Gastroesophageal sphincter (tissue), 4 donors: ENCODE measurements around the gene ELF2. TPM values are rescaled to one million over a fixed set of nuclear protein-coding genes. Genes with fewer than 3 reads are reported as not detected.

Source experiments
- ATAC-seq: fragments of 150-250 bp; one replicate; pipeline ENCODE4 v1.9.1; 2016; ENCODE audit warnings: mild to moderate bottlenecking, moderate library complexity
- H3K27ac ChIP-seq, 4 donors: fragments of 200-600 bp; sonication (generic) in 3 of 4; 1 replicate in 3 of 4; 2 replicates in 1 of 4; pipeline ENCODE4 v1.5.1; 2016 to 2019
- H3K27me3 ChIP-seq: fragments of 200-600 bp; sonication (generic); one replicate; pipeline ENCODE4 v1.5.1; 2019
- H3K36me3 ChIP-seq, 2 donors: fragments of 200-600 bp; sonication (generic); one replicate each; pipeline ENCODE4 v1.5.1; 2019; ENCODE audit warnings: control low read depth in 1 of 2
- H3K4me1 ChIP-seq, 3 donors: fragments of 200-600 bp; sonication (generic); 1 replicate in 2 of 3; 2 replicates in 1 of 3; pipeline ENCODE4 v1.5.1; 2016 to 2019; ENCODE audit warnings: control low read depth in 2 of 3
- H3K4me3 ChIP-seq, 2 donors: fragments of 200-600 bp; sonication (generic); one replicate each; pipeline ENCODE4 v1.5.1; 2019; ENCODE audit warnings: mild to moderate bottlenecking in 1 of 2, moderate library complexity in 1 of 2
- H3K9me3 ChIP-seq, 3 donors: fragments of 200-600 bp; sonication (generic); one replicate each; pipeline ENCODE4 v1.5.1; 2017 to 2019; ENCODE audit warnings: control low read depth in 2 of 3
- EP300 ChIP-seq: sonication (generic); formaldehyde crosslinking; IDR thresholded peaks from one replicate; pipeline ENCODE4 v1.6.1; 2017; ENCODE audit warnings: antibody characterized with exemption, mild to moderate bottlenecking
- POLR2A ChIP-seq, 2 donors: fragments of 450-650 bp; IDR thresholded peaks; one replicate each; pipeline ENCODE4 v1.6.1; 2017; ENCODE audit warnings: antibody characterized with exemption in 2 of 2, mild to moderate bottlenecking in 2 of 2, moderate library complexity in 1 of 2
- POLR2AphosphoS5 ChIP-seq: sonication (generic); formaldehyde crosslinking; IDR thresholded peaks from one replicate; pipeline ENCODE4 v1.6.1; 2017; ENCODE audit warnings: antibody characterized with exemption
- WGBS, 2 donors: methylation state at CpG; one replicate each; pipeline ENCODE4 v1.1.5; 2018; ENCODE audit warnings: low coverage in 1 of 2; 5-methylcytosine and 5-hydroxymethylcytosine counted together
- total RNA-seq, 4 donors: library from RNA; depleted of rRNA; stranded (reverse); fragments of >200 nt; gene quantifications; one replicate each; pipeline ENCODE4 v1.1.0, GENCODE V29; 2016
- TF ChIP-seq, protein P1 (sequence below), 4 experiments: fragments of 200-600 bp in 2 of 4; fragments of 450-650 bp in 2 of 4; sonication (generic) in 1 of 4; IDR thresholded peaks; one replicate each; pipeline ENCODE4 v1.5.1; 2017 to 2019; ENCODE audit warnings: antibody characterized with exemption in 4 of 4, mild to moderate bottlenecking in 2 of 4, moderate library complexity in 2 of 4

The ELF2 gene
- total RNA-seq, 4 donors from 2014 or later = 51.2 to 73.0 (median 60.0) TPM

- Histone ChIP-seq H3K4me1 (peaks cover 0 to 19% (median 0%) of the 10 kb centered on the region in 3 donors), H3K4me3 (no peak overlapping the region), H3K9me3 (no peaks in the 10 kb centered on the region), H3K27ac (no peak overlapping the region), H3K27me3 (no peaks in the 10 kb centered on the region), H3K36me3 (no peaks in the 10 kb centered on the region)
- 86 to 91% methylated on average over 1 to 4 of the region's 4 CpGs for WGBS, 2 donors
- ATAC-seq = no peak
- no peak for TF ChIP-seq POLR2A (IDR thresholded peaks at IDR 0.05)
- no peak for TF ChIP-seq EP300
- TF ChIP-seq, protein P1, sequence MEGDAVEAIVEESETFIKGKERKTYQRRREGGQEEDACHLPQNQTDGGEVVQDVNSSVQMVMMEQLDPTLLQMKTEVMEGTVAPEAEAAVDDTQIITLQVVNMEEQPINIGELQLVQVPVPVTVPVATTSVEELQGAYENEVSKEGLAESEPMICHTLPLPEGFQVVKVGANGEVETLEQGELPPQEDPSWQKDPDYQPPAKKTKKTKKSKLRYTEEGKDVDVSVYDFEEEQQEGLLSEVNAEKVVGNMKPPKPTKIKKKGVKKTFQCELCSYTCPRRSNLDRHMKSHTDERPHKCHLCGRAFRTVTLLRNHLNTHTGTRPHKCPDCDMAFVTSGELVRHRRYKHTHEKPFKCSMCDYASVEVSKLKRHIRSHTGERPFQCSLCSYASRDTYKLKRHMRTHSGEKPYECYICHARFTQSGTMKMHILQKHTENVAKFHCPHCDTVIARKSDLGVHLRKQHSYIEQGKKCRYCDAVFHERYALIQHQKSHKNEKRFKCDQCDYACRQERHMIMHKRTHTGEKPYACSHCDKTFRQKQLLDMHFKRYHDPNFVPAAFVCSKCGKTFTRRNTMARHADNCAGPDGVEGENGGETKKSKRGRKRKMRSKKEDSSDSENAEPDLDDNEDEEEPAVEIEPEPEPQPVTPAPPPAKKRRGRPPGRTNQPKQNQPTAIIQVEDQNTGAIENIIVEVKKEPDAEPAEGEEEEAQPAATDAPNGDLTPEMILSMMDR (IDR thresholded peaks at IDR 0.05) = no peak
- TF ChIP-seq POLR2AphosphoS5 = no peak
Observed at GRCh38 chr4:139020384-139020783, 156.6 kb downstream of the ELF2 start.

DNA sequence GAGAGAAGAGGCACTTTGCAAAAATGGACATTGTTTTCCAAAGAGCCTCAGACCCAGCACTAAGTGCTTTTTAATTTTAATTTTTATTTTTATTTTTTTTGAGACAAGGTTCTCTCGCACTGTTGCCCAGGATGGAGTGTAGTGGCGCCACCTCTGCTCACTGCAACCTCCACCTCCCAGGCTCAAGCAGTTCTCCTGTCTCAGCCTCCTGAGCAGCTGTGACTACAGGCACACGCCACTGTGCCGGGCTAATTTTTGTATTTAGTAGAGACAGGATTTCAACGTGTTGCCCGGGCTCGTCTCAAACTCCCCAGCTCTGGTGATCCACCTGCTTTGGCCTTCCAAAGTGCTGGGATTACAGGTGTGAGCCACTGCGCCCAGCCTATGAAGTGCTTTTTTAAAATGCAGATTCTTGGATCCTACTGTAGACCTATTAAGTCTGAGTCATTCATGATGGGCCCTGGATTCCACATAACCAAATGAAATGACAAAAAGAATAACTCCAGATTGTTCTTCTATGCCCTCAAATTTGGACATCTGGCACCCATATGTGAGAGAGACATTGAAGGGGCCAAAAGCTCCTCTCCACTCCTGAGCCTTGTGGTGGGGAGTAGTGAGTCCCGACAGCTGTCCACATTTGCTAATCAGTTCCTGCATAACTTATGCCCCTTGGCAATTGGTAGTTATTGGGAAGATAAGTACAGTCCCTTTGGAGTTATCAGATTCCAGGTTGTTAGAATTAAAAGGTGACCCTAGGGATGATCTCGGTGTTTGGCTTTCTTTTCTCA is 157.9 kb downstream of the ELF2 start:
- H3K4me3 ChIP-seq = no peak overlapping the region
- TF ChIP-seq POLR2A (IDR thresholded peaks at IDR 0.05) = no peak
- TF ChIP-seq POLR2AphosphoS5 = no peak
- TF ChIP-seq, protein P1 (IDR thresholded peaks at IDR 0.05) = no peak
- TF ChIP-seq EP300 = no peak
- H3K27ac ChIP-seq = no peak overlapping the region
- 86 to 95% methylated on average over 3 to 6 of the region's 10 CpGs for WGBS, 2 donors
- no peaks in the 10 kb centered on the region for H3K36me3 ChIP-seq
- H3K4me1 ChIP-seq = peaks cover 0 to 30% (median 7%) of the 10 kb centered on the region in 3 donors
- H3K9me3 ChIP-seq = no peaks in the 10 kb centered on the region
- no peaks in the 10 kb centered on the region for H3K27me3 ChIP-seq
- ATAC-seq = no peak

GRCh38 chr4:139018501-139018900 is 158.5 kb downstream of the ELF2 start:
- no peak overlapping the region for H3K27ac ChIP-seq
- no peak for ATAC-seq
- H3K4me1 ChIP-seq = peaks cover 0 to 34% (median 7%) of the 10 kb centered on the region in 3 donors
- H3K9me3 ChIP-seq = no peaks in the 10 kb centered on the region
- H3K36me3 ChIP-seq = no peaks in the 10 kb centered on the region
- TF ChIP-seq POLR2A (IDR thresholded peaks at IDR 0.05) (no peak), EP300 (no peak), POLR2AphosphoS5 (no peak)
- TF ChIP-seq, protein P1 (IDR thresholded peaks at IDR 0.05) = no peak
- no peaks in the 10 kb centered on the region for H3K27me3 ChIP-seq
- H3K4me3 ChIP-seq = no peak overlapping the region

DNA sequence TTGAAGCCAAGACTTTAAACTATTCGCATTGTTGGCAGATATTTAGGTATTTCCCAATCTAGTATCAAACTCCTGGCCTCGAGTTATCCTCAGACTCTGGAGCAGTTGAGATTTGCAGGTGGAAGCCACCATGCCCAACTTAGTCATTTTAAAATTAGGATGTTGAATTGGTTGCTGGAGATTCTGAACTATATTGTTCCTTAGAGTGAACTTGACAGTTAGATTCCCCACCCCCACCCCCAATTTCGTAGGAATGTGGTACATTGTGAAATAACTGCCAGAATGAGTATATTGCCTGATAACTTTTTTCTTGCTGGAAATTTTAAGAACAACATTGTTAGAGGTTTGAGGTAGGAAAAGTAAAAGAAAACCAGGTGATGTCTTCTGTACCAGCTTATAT is 159.2 kb downstream of the ELF2 start:
- Histone ChIP-seq H3K36me3 (no peaks in the 10 kb centered on the region), H3K9me3 (no peaks in the 10 kb centered on the region), H3K27ac (no peak overlapping the region), H3K4me3 (no peak overlapping the region), H3K4me1 (peaks cover 0 to 34% (median 7%) of the 10 kb centered on the region in 3 donors), H3K27me3 (no peaks in the 10 kb centered on the region)
- ATAC-seq = no peak
- no peak for TF ChIP-seq POLR2AphosphoS5
- no peak for TF ChIP-seq EP300
- no peak for TF ChIP-seq POLR2A (IDR thresholded peaks at IDR 0.05)
- TF ChIP-seq, protein P1 (IDR thresholded peaks at IDR 0.05) = no peak
- 77 to 95% methylated on average over 2 to 3 of the region's 3 CpGs for WGBS, 2 donors

DNA sequence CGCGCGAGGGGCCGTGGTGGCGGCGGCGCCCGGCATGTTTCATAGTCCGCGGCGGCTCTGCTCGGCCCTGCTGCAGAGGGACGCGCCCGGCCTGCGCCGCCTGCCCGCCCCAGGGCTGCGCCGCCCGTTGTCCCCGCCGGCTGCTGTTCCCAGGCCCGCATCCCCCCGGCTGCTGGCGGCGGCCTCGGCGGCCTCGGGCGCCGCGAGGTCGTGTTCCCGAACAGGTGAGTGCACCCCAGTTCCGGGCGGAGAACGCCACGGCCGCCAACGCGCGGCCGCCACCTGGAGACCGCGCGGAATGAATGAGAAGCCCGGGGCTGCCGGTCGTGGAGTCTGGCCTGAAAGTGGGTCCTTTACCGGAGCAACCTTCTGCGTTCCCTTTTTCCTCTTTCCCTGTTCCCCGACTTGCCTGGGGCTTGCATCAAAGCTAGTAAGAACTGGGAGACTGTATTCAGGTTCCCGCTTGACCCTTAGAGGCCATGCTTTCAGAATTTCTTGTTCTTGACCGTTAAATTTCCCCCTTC is 161.0 kb downstream of the ELF2 start:
- ATAC-seq = peak; percentile 19
- TF ChIP-seq, protein P1 (IDR thresholded peaks at IDR 0.05) = no peak
- TF ChIP-seq POLR2A (IDR thresholded peaks at IDR 0.05) (peak in 1 of 2 donors; percentile 5), EP300 (no peak), POLR2AphosphoS5 (no peak)
- no peaks in the 10 kb centered on the region for H3K27me3 ChIP-seq
- H3K4me3 ChIP-seq = peak overlapping the region; percentile 50 to 90
- H3K9me3 ChIP-seq = no peaks in the 10 kb centered on the region
- H3K27ac ChIP-seq = peak overlapping the region; percentile 63 to 91 (median 89)
- H3K4me1 ChIP-seq = peaks cover 0 to 34% (median 7%) of the 10 kb centered on the region in 3 donors
- WGBS, 2 donors = 0% methylated on average over 6 of the region's 55 CpGs; no CpG with 5 or more reads in 1 of the 2 donors
- no peaks in the 10 kb centered on the region for H3K36me3 ChIP-seq
